ENCODE results near the gene SIK3. TPM values are rescaled to one million over a fixed set of nuclear protein-coding genes. Genes with fewer than 3 reads are reported as not detected.
A peak's percentile ranks its signal among the peaks of the same experiment; 100 is the strongest.

Gene SIK3
- total RNA-seq, 1 donor from 2014 or later: 12.3 TPM

- peak; percentile 67 for DNase-seq (ENCODE audit: low spot score)
Observed at GRCh38 chr11:117010808-117011540, 87.3 kb downstream of the SIK3 start.

- no peak for DNase-seq (ENCODE audit: low spot score)
Observed at GRCh38 chr11:117009905-117010605, 88.2 kb downstream of the SIK3 start.

- DNase-seq (ENCODE audit: low spot score): no peak
Observed at GRCh38 chr11:117005758-117006157, 92.5 kb downstream of the SIK3 start.

GRCh38 chr11:117002639-117003299 is 95.5 kb downstream of the SIK3 start:
- DNase-seq (ENCODE audit: low spot score): no peak

GRCh38 chr11:117000014-117000737 is 98.1 kb downstream of the SIK3 start:
- DNase-seq (ENCODE audit: low spot score): no peak

GRCh38 chr11:116997071-116997470 is 101.2 kb downstream of the SIK3 start:
- DNase-seq (ENCODE audit: low spot score): no peak

GRCh38 chr11:116994195-116994594 is 104.0 kb downstream of the SIK3 start:
- DNase-seq (ENCODE audit: low spot score): no peak

- peak; percentile 61 for DNase-seq (ENCODE audit: low spot score)
Observed at GRCh38 chr11:116993599-116993998, 104.6 kb downstream of the SIK3 start.

- no peak for DNase-seq (ENCODE audit: low spot score)
Observed at GRCh38 chr11:116991491-116991890, 106.7 kb downstream of the SIK3 start.

- DNase-seq (ENCODE audit: low spot score): no peak
Observed at GRCh38 chr11:116990811-116991210, 107.4 kb downstream of the SIK3 start.

- peak; percentile 62 for DNase-seq (ENCODE audit: low spot score)
Observed at GRCh38 chr11:116990061-116990473, 108.2 kb downstream of the SIK3 start.

- no peak for DNase-seq (ENCODE audit: low spot score)
Observed at GRCh38 chr11:116989184-116989583, 109.0 kb downstream of the SIK3 start.

GRCh38 chr11:116986521-116987105 is 111.6 kb downstream of the SIK3 start:
- no peak for DNase-seq (ENCODE audit: low spot score)

- peak; percentile 84 for DNase-seq (ENCODE audit: low spot score)
Observed at GRCh38 chr11:116984589-116984988, 113.6 kb downstream of the SIK3 start.

GRCh38 chr11:116984186-116984585 is 114.0 kb downstream of the SIK3 start:
- no peak for DNase-seq (ENCODE audit: low spot score)

- DNase-seq (ENCODE audit: low spot score): no peak
Observed at GRCh38 chr11:116981266-116981885, 116.9 kb downstream of the SIK3 start.

GRCh38 chr11:116980136-116980793 is 118.0 kb downstream of the SIK3 start:
- DNase-seq (ENCODE audit: low spot score): no peak

- DNase-seq (ENCODE audit: low spot score): no peak
Observed at GRCh38 chr11:116976941-116977570, 121.2 kb downstream of the SIK3 start.

- no peak for DNase-seq (ENCODE audit: low spot score)
Observed at GRCh38 chr11:116975661-116976060, 122.6 kb downstream of the SIK3 start.

GRCh38 chr11:116973270-116973669 is 125.0 kb downstream of the SIK3 start:
- DNase-seq (ENCODE audit: low spot score): no peak

All from umbilical cord (tissue), 2 donors.